Keratinocyte (primary cell): ENCODE data around the gene DEFB114. TPM values are rescaled to one million over a fixed set of nuclear protein-coding genes. Genes with fewer than 3 reads are reported as not detected.

ENCODE experiments used
- DNase-seq: peaks from one replicate; pipeline ENCODE4 v3.0.0-alpha.2; 2011; ENCODE audit warnings: low read depth, missing footprints, low spot score
- FAIRE-seq: peaks from 2 replicates; lab custom pipeline; 2011; peaks lifted over from hg19 to GRCh38; lab: Jason Lieb, UNC
- H2AFZ ChIP-seq: 2 replicates; pipeline ENCODE4 v1.6.0; 2012; ENCODE audit warnings: low read length, control low read depth, inconsistent platforms; ENCODE audit not compliant: control insufficient read depth
- H3K27ac ChIP-seq: 2 replicates; pipeline ENCODE4 v1.5.1; 2011; ENCODE audit warnings: low read length; ENCODE audit not compliant: control insufficient read depth, insufficient read depth
- H3K27me3 ChIP-seq: 3 replicates; pipeline ENCODE4 v1.6.0; 2011; ENCODE audit warnings: low read length; ENCODE audit not compliant: control insufficient read depth, insufficient read depth; ENCODE audit errors: extremely low read depth
- H3K36me3 ChIP-seq, 2 experiments: 2 replicates in 1 of 2; 3 replicates in 1 of 2; pipeline ENCODE4 v1.5.1; 2011; ENCODE audit warnings: low read length in 2 of 2, mild to moderate bottlenecking in 1 of 2; ENCODE audit not compliant: control insufficient read depth in 2 of 2, insufficient read depth in 2 of 2; ENCODE audit errors: extremely low read depth in 1 of 2
- H3K4me1 ChIP-seq: 3 replicates; pipeline ENCODE4 v1.5.1; 2011; ENCODE audit warnings: low read length; ENCODE audit not compliant: control insufficient read depth, insufficient read depth; ENCODE audit errors: extremely low read depth
- H3K4me2 ChIP-seq: 3 replicates; pipeline ENCODE4 v1.6.0; 2011; ENCODE audit warnings: low read depth, low read length; ENCODE audit not compliant: control insufficient read depth, insufficient read depth; ENCODE audit errors: extremely low read depth
- H3K4me3 ChIP-seq, 3 experiments: fragments of 200-600 bp in 1 of 3; sonication (generic) in 1 of 3; 2 replicates in 2 of 3; 3 replicates in 1 of 3; pipeline ENCODE4 v1.5.1; 2011 to 2016; ENCODE audit warnings: low read length in 3 of 3, mild to moderate bottlenecking in 3 of 3, control low read depth in 2 of 3, inconsistent platforms in 1 of 3, low read depth in 1 of 3, mixed read lengths in 1 of 3, mixed run types in 1 of 3, moderate library complexity in 1 of 3; ENCODE audit not compliant: control insufficient read depth in 2 of 3, insufficient read depth in 2 of 3; ENCODE audit errors: extremely low read depth in 1 of 3
- H3K79me2 ChIP-seq: 2 replicates; pipeline ENCODE4 v1.6.0; 2012; ENCODE audit warnings: low read length; ENCODE audit not compliant: control insufficient read depth, insufficient read depth
- H3K9ac ChIP-seq: 3 replicates; pipeline ENCODE4 v1.6.0; 2011; ENCODE audit warnings: low read length; ENCODE audit not compliant: control insufficient read depth, insufficient read depth; ENCODE audit errors: extremely low read depth
- H3K9me1 ChIP-seq: 3 replicates; pipeline ENCODE4 v1.6.0; 2011; ENCODE audit warnings: low read length; ENCODE audit not compliant: control insufficient read depth, insufficient read depth; ENCODE audit errors: extremely low read depth
- H3K9me3 ChIP-seq: 2 replicates; pipeline ENCODE4 v1.5.1; 2012; ENCODE audit warnings: low read depth, low read length; ENCODE audit not compliant: control insufficient read depth
- H4K20me1 ChIP-seq: 3 replicates; pipeline ENCODE4 v1.6.0; 2011; ENCODE audit warnings: low read length; ENCODE audit not compliant: control insufficient read depth, insufficient read depth; ENCODE audit errors: extremely low read depth
- CTCF ChIP-seq, 3 experiments: IDR thresholded peaks in 1 of 3; conservative IDR thresholded peaks in 1 of 3; optimal IDR thresholded peaks in 1 of 3; 2 replicates in 2 of 3; 3 replicates in 1 of 3; pipeline versions ENCODE3 to v1.5.1; 2011; ENCODE audit warnings: low read length in 3 of 3, mild to moderate bottlenecking in 3 of 3, moderate library complexity in 2 of 3, control low read depth in 1 of 3, inconsistent platforms in 1 of 3; ENCODE audit not compliant: insufficient read depth in 2 of 3; ENCODE audit errors: extremely low read depth in 1 of 3
- EZH2 ChIP-seq: IDR thresholded peaks from one replicate; pipeline ENCODE4 v1.6.1; 2012; ENCODE audit warnings: inconsistent platforms, mild to moderate bottlenecking, low read length, moderate library complexity
- dilution Hi-C: fragments of 300-500 bp; cut with MboI; formaldehyde crosslinking; loops from one replicate; pipeline ENCODE4 v1.7.0; 2020; ENCODE audit warnings: low sequenced_read_pairs; ENCODE audit not compliant: extremely low pct_ligation_motif_present
- polyA plus RNA-seq, 5 experiments: library from polyadenylated mRNA; depleted of rRNA in 3 of 5; stranded (reverse) in 3 of 5; stranded (forward) in 1 of 5; unstranded in 1 of 5; fragments of >200 nt; gene quantifications; 1 replicate in 1 of 5; 2 replicates in 3 of 5; 3 replicates in 1 of 5; pipeline versions ENCODE4 v1.2.1 to v1.2.3, GENCODE V29; 2011 to 2012; ENCODE audit warnings: missing spikeins in 2 of 5, low read depth in 1 of 5, low replicate concordance in 1 of 5

DEFB114 gene
- polyA plus RNA-seq, 1 donor (not counting 4 experiments of a cell fraction or from before 2014, with no cell fraction given): not detected

DNA sequence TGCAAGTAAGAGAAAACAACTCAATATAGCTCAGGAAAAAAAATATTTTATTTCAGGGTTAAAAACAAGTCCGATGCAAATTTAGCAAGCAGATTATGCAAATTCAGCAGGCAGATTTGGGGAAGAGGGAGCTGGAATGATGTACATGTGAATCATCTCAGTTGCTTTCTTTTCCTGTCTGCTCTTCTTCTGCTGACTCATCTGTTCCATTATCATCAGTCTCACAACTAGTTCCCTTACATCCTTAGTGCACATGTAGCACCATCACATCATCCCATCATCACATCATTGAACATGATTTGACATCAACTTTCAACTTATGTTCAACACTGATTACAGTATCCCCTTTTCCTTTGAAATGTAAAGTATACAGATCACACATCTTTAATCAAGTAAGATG, 16.9 kb upstream of the DEFB114 start:
- FAIRE-seq (peak; percentile 63), DNase-seq (peak; percentile 11)
- H2AFZ ChIP-seq: no peak overlapping the region
- no peaks in the 10 kb centered on the region for H3K79me2 ChIP-seq
- no peak overlapping the region for H3K9ac ChIP-seq
- no peak overlapping the region for H3K4me2 ChIP-seq
- no peaks in the 10 kb centered on the region for H3K27me3 ChIP-seq
- H3K9me1 ChIP-seq: no peaks in the 10 kb centered on the region
- TF ChIP-seq EZH2 (no peak), CTCF (optimal IDR thresholded peaks at IDR 0.05 in 1 of 3, IDR thresholded peaks at IDR 0.05 in 1 of 3, conservative IDR thresholded peaks at IDR 0.05 in 1 of 3; ENCODE audit: extremely low read depth in 1 of 3, insufficient read depth in 2 of 3, low read length in 3 of 3) (no peak)
- H3K4me1 ChIP-seq: no peaks in the 10 kb centered on the region
- no peaks in the 10 kb centered on the region for H3K9me3 ChIP-seq
- H3K27ac ChIP-seq: no peak overlapping the region
- no peak overlapping the region for H3K4me3 ChIP-seq
- H3K36me3 ChIP-seq: no peaks in the 10 kb centered on the region
- dilution Hi-C loops: no loop called here
- H4K20me1 ChIP-seq: no peaks in the 10 kb centered on the region

GRCh38 chr6:49979584-49979983, 15.6 kb upstream of the DEFB114 start:
- Histone ChIP-seq H4K20me1 (no peaks in the 10 kb centered on the region), H3K9ac (no peak overlapping the region), H3K79me2 (no peaks in the 10 kb centered on the region), H3K9me1 (no peaks in the 10 kb centered on the region), H3K27me3 (no peaks in the 10 kb centered on the region), H3K4me2 (no peak overlapping the region), H3K27ac (no peak overlapping the region), H2AFZ (no peak overlapping the region), H3K4me1 (no peaks in the 10 kb centered on the region), H3K36me3 (no peaks in the 10 kb centered on the region), H3K4me3 (no peak overlapping the region), H3K9me3 (no peaks in the 10 kb centered on the region)
- FAIRE-seq: no peak
- dilution Hi-C loops: no loop called here
- TF ChIP-seq EZH2 (no peak), CTCF (optimal IDR thresholded peaks at IDR 0.05 in 1 of 3, IDR thresholded peaks at IDR 0.05 in 1 of 3, conservative IDR thresholded peaks at IDR 0.05 in 1 of 3; ENCODE audit: extremely low read depth in 1 of 3, insufficient read depth in 2 of 3, low read length in 3 of 3) (no peak)
- DNase-seq: no peak
